ENCODE measurements around the gene TBXAS1.

Gene TBXAS1

DNA sequence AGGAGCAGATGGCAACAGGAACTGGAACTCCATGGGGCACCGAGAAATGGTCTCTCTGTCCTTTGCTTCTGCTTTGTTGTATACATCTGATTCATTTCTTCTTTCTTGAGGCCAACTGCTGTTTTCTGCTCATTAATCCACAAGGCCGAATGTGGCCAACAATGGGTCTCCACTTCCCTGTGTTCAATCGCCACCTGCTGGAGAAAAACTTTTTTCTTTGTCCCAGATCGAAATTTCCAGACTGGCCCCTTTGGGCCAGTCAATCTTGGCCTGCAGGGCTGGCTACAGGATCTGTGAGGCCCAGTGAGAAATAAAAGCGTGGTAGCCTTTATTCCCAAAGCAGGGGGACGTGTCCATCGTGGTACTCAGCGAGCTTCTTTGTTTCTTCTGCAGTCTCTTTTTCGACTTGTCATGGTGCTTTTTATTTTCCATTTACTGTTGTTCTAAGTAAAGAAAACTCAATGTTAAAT is 174.9 kb downstream of the TBXAS1 start:
- TF ChIP-seq, protein P1, sequence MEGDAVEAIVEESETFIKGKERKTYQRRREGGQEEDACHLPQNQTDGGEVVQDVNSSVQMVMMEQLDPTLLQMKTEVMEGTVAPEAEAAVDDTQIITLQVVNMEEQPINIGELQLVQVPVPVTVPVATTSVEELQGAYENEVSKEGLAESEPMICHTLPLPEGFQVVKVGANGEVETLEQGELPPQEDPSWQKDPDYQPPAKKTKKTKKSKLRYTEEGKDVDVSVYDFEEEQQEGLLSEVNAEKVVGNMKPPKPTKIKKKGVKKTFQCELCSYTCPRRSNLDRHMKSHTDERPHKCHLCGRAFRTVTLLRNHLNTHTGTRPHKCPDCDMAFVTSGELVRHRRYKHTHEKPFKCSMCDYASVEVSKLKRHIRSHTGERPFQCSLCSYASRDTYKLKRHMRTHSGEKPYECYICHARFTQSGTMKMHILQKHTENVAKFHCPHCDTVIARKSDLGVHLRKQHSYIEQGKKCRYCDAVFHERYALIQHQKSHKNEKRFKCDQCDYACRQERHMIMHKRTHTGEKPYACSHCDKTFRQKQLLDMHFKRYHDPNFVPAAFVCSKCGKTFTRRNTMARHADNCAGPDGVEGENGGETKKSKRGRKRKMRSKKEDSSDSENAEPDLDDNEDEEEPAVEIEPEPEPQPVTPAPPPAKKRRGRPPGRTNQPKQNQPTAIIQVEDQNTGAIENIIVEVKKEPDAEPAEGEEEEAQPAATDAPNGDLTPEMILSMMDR (IDR thresholded peaks at IDR 0.05) = no peak
- Histone ChIP-seq H3K4me3 (no peak overlapping the region), H3K27ac (no peak overlapping the region)
- DNase-seq (ENCODE audit: low spot score) = no peak

DNA sequence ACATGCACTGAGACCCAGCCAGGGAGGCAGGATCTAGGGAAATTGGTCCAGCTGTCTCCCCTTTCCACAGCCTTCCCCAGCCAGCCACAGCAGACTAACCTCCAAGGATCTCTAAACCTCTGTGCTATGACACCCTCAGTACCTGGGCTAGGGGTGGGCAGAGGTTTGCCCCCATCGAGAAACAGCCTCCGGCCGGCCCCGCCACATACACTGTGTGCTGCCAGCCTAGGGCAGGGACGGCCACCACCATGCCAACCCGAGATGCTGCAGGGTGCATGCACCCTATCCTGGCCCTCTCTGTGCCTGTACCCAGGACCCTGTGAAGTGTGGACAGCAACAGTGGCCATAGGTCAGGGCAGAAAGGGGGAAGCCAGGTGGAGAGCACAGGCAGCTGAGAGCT is 175.6 kb downstream of the TBXAS1 start:
- TF ChIP-seq, protein P1 (IDR thresholded peaks at IDR 0.05) = no peak
- no peak for DNase-seq (ENCODE audit: low spot score)
- no peak overlapping the region for H3K27ac ChIP-seq
- H3K4me3 ChIP-seq = no peak overlapping the region

DNA sequence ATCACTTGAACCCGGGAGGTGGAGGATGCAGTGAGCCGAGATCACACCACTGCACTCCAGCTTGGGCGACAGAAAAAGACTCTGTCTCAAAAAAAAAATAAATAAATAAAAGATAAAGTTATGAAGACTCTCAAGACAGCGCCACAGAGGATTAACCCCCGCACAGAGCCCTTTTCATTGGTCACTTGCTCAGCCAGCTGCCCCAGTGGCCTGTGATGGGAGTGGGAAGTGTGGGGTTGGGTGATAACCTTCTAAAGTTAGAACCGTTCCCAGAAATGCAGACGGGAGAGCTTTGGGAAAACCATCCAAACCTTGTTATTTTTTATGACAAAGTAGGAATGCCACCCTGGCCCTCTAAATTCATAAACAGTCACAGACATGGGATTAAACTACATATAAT is 176.3 kb downstream of the TBXAS1 start:
- no peak overlapping the region for H3K27ac ChIP-seq
- TF ChIP-seq, protein P1 (IDR thresholded peaks at IDR 0.05) = no peak
- H3K4me3 ChIP-seq = no peak overlapping the region
- no peak for DNase-seq (ENCODE audit: low spot score)

DNA sequence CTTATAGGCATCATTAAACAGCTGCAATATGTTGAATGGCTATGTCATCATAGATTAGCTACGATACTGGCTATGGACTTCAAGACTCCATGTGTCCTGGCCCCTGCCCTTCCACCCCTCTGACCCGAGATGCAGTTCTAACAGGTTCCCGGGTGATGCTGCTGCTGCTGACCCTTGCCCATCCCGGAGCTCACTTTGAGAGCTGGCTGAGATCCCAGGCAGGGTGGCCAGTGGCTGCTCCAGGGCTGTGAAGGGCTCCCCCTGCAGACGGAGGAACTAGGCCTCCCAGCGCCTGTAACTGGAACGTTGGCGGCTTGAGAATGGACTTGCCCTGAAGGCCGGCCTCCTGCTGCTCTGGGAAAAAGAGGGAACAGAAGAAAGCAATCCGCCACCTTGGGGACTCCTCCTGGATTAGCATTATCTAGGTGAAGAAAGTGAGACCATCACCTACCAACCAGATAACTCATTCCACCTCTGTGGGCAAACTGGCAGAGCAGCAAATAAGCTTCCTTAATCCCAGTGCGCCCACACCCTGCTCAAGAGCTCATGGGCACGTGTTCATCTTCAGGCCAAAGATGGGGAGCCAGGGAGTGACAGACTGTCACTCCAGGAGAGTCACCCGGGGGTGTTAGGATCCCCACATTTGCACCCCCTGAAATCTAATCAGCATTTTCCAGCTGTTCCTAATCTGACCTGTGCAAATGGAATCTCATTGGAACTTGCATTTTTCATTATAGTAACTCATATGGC is 176.9 kb downstream of the TBXAS1 start:
- TF ChIP-seq, protein P1 (IDR thresholded peaks at IDR 0.05) = no peak
- DNase-seq (ENCODE audit: low spot score) = no peak
- Histone ChIP-seq H3K27ac (no peak overlapping the region), H3K4me3 (no peak overlapping the region)

DNA sequence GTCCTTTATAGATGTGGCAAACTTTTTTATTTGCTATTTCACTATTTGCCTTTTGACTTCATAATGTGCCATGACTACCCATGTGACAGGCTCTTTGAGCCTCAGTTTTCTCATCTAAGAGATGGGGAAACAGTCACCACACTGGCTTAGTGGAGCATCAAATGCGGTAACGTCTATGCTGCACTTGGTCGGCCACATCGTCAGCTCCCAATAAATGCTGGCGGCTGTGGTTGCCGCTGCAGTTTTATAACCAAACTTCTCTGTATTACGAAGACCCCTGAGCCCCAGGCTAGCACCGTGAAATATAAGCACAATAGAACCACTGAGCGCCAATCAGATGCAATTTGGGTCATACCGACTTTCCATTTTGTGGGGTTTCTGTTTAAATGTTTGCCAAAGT is 177.5 kb downstream of the TBXAS1 start:
- Histone ChIP-seq H3K27ac (no peak overlapping the region), H3K4me3 (no peak overlapping the region)
- TF ChIP-seq, protein P1 (IDR thresholded peaks at IDR 0.05) = no peak
- DNase-seq (ENCODE audit: low spot score) = no peak

DNA sequence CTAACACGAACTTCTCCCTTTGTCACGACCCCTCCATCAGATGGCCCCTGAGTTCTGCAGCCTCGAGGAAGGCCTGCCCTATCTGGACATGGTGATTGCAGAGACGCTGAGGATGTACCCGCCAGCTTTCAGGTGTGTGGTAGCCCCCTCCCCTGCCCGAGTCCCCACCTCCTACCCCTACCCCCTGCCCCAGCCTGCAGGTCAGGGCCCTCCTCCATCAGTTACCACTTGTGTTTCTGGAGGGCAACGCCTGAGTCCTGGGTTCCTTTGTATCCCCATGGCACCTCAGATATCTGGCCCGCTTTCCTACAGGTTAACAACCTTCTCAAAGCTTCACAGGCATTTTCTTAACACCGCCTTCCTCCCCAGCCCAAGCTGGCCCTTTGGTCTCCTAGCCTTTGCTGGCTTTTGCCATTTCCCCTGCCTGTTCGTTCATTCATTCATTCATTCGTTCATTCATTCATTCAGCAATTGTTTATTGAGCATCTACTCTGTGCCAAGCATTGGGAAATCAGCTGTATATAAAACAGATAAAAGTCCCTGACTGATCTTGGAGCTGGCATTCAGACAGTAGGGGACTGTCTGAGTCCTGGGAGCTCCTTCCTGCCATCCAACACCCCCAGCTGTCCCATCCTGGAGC is 178.1 kb downstream of the TBXAS1 start:
- TF ChIP-seq, protein P1 (IDR thresholded peaks at IDR 0.05) = no peak
- no peak for DNase-seq (ENCODE audit: low spot score)
- no peak overlapping the region for H3K27ac ChIP-seq
- no peak overlapping the region for H3K4me3 ChIP-seq

Measured in coronary artery (tissue), 2 donors.